Measurements from ENCODE around the gene FBXL19.

The FBXL19 gene

DNA sequence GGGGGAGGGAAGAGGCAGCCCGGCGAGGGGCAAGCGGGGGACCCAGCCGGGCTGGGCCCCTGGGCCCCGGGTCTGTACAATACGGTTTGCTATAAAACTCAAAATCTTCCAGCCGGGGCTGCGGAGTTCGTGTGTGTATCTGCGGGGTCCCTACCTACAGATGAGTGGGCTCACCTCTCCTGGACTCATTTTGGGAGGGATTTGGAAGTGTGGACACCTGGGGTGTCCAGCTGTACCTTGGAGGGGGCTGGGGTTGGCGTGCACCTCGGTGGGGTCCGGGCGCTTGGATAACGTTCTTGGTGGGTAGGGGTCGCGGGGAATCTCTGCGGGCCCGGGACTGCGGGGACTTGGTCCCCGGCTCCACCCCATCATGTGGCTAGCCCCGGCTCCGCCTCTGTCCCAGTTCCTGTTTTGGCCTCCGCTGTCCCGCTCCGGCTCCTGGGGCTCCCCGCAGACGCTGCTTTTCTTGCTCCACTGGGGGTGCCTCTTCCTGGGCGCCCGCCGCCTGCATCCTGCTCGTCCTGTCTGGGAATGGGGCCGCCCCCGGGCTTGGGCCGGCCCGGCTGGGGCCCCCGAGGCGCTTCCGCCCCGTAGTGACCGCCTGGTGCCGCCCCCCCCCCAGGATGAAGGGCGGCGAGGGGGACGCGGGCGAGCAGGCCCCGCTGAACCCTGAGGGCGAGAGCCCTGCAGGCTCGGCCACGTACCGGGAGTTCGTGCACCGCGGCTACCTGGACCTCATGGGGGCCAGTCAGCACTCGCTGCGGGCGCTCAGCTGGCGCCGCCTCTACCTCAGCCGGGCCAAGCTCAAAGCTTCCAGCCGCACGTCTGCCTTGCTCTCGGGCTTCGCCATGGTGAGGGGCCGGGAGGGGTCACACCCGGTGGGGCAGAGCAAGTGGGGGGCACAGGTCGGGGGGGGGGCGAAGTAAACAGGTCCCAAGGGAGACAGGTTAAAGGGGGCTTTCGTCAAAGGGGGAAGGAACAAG lies 25.6 kb downstream of the FBXL19 start, which contains the start of gene ORAI3:
Gene ORAI3, plus strand, starts transcription at position 402 of the 983 bp plus-strand sequence. Its CDS starts 222 bp downstream, at position 624.
- Histone ChIP-seq H3K36me3 (ENCODE audit: control insufficient read depth, insufficient read depth, low read length) (peaks cover 24% of the 10 kb centered on the region), H3K27me3 (ENCODE audit: control insufficient read depth, insufficient read depth, low read length) (no peaks in the 10 kb centered on the region), H3K4me3 (ENCODE audit: low read depth, low read length) (peak within 1 kb of the TSS; percentile 72), H3K9ac (ENCODE audit: low read depth, low read length) (peak within 1 kb of the TSS; percentile 82), H3K9me3 (ENCODE audit: control insufficient read depth, insufficient read depth, low read length) (no peaks in the 10 kb centered on the region), H3K27ac (ENCODE audit: low read depth, low read length) (peak within 1 kb of the TSS; percentile 98), H3K4me1 (ENCODE audit: control insufficient read depth, insufficient read depth, low read length) (peaks cover 20% of the 10 kb centered on the region)

DNA sequence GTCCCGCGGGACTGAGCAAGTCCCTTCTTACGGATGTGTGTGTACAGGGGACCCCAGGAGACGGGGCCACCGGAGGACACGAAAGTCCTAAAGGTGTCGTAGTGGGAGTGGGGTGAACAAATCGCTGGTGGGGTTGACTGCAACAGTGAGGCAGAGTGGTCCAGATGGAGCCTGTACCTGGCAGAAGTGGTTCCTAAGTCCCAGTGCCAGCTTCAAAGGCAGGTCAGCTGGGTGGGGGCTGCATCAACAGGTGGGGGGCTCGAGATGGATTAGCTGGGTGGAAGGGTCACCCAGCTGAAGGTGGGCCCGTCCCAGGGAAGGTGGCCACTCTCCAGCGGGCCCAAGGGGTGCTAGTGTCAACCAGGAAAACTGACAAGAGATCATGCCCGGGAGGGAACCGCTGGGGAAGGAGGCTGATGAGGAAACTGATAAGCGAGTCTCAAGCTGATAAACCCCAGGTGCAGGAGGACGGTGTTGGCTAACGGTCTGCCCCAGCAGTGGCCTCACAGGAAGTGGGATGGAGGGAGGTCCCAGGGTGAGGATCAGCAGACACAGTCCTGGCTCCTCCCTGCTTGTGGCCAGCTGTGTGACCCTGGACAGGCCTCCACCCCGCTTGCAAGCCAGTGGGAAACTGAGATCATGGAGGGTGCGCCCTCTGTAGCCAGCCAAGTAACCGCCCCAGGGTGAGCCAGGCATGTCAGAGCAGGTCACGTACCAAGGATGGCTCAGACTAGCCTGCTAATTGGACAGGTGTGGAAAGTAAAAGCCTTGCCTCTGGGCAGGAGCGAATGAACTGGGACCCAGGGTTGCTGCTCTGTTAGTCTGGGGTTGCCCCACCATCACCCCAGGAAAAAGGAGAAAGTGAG lies 26.5 kb downstream of the FBXL19 start:
- H3K27me3 ChIP-seq (ENCODE audit: control insufficient read depth, insufficient read depth, low read length): no peaks in the 10 kb centered on the region
- peak overlapping the region; percentile 72 for H3K4me3 ChIP-seq (ENCODE audit: low read depth, low read length)
- H3K4me1 ChIP-seq (ENCODE audit: control insufficient read depth, insufficient read depth, low read length): peaks cover 20% of the 10 kb centered on the region
- H3K9me3 ChIP-seq (ENCODE audit: control insufficient read depth, insufficient read depth, low read length): no peaks in the 10 kb centered on the region
- peaks cover 14% of the 10 kb centered on the region for H3K36me3 ChIP-seq (ENCODE audit: control insufficient read depth, insufficient read depth, low read length)
- H3K9ac ChIP-seq (ENCODE audit: low read depth, low read length): no peak overlapping the region
- peak overlapping the region; percentile 43 for H3K27ac ChIP-seq (ENCODE audit: low read depth, low read length)

DNA sequence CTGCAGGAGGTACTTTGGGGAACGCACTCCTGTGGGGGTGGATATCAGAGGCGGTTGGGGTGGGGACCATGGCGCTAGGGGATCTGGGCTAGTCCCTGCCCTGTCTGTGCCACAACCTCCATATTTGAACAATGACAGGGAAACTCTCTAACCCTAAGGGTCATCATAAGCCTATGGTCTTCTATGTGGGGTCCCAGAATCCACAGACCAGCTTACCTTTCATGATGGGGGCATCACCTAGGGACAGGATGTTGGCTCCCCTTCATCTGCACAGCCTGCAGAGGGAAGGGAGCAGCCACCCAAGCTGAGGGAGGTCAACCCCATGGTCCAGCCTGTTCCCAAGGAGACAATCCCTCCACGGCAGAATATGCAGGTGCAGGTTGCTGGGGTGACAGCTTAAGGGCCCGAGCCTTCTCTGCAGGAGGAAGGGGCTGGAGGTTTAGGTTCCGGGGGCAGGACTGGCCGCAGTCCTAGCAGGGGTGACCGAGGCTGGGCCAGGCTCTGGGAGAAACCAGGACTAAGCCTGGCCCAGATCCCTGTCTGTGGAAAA lies 27.2 kb downstream of the FBXL19 start:
- H3K4me3 ChIP-seq (ENCODE audit: low read depth, low read length): peak overlapping the region; percentile 72; the same call in 1 of the 2 replicates
- no peaks in the 10 kb centered on the region for H3K27me3 ChIP-seq (ENCODE audit: control insufficient read depth, insufficient read depth, low read length)
- H3K36me3 ChIP-seq (ENCODE audit: control insufficient read depth, insufficient read depth, low read length): peaks cover 10% of the 10 kb centered on the region; the same call in 1 of the 2 replicates
- no peak overlapping the region for H3K27ac ChIP-seq (ENCODE audit: low read depth, low read length)
- H3K4me1 ChIP-seq (ENCODE audit: control insufficient read depth, insufficient read depth, low read length): peaks cover 20% of the 10 kb centered on the region
- H3K9ac ChIP-seq (ENCODE audit: low read depth, low read length): no peak overlapping the region
- H3K9me3 ChIP-seq (ENCODE audit: control insufficient read depth, insufficient read depth, low read length): no peaks in the 10 kb centered on the region

DNA sequence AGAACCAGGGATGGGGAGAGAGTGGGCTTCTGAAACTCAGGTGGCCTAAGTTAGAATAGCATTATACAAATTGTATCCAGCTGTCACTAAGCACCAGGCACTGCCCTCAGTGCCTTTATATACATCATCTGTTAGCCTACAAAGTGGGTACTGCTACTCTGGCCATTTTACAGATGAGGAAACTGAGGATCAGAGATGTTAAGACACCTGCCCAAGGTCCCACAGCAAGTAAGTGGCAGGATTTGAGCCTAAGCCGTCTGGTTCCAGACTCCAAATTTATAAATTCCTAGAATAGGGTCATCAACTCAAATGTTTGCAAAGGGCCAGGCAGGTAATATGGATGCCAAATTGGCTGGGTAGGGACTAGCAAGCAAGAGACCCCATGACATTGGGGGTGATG lies 27.8 kb downstream of the FBXL19 start:
- Histone ChIP-seq H3K9me3 (ENCODE audit: control insufficient read depth, insufficient read depth, low read length) (no peaks in the 10 kb centered on the region), H3K27me3 (ENCODE audit: control insufficient read depth, insufficient read depth, low read length) (no peaks in the 10 kb centered on the region), H3K36me3 (ENCODE audit: control insufficient read depth, insufficient read depth, low read length) (peaks cover 5% of the 10 kb centered on the region; the same call in 1 of the 2 replicates), H3K4me1 (ENCODE audit: control insufficient read depth, insufficient read depth, low read length) (peaks cover 20% of the 10 kb centered on the region), H3K9ac (ENCODE audit: low read depth, low read length) (no peak overlapping the region), H3K27ac (ENCODE audit: low read depth, low read length) (no peak overlapping the region), H3K4me3 (ENCODE audit: low read depth, low read length) (no peak overlapping the region)

DNA sequence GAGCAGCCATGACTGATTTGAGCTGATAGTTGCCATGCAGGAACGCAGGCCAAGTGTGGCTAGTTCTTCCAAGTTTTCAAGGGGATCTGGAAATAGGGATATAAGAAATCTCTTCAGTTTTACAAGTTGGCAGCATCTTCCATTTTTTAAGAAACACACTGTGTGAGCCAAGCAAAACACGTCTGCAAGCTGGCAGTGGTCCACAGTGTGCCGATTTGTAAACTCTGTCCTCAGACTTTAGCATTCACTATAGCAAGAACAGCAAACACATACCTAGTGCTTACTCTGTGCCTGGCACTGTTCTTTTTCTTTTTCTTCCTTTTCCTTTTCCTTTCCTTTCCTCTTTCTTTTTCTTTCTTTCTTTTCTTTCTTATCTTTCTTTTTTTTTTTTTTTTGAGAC lies 28.4 kb downstream of the FBXL19 start:
- Histone ChIP-seq H3K9me3 (ENCODE audit: control insufficient read depth, insufficient read depth, low read length) (no peaks in the 10 kb centered on the region), H3K4me1 (ENCODE audit: control insufficient read depth, insufficient read depth, low read length) (peaks cover 17% of the 10 kb centered on the region), H3K4me3 (ENCODE audit: low read depth, low read length) (no peak overlapping the region), H3K27ac (ENCODE audit: low read depth, low read length) (no peak overlapping the region), H3K9ac (ENCODE audit: low read depth, low read length) (no peak overlapping the region), H3K27me3 (ENCODE audit: control insufficient read depth, insufficient read depth, low read length) (no peaks in the 10 kb centered on the region), H3K36me3 (ENCODE audit: control insufficient read depth, insufficient read depth, low read length) (peaks cover 2% of the 10 kb centered on the region; the same call in 1 of the 2 replicates)

DNA sequence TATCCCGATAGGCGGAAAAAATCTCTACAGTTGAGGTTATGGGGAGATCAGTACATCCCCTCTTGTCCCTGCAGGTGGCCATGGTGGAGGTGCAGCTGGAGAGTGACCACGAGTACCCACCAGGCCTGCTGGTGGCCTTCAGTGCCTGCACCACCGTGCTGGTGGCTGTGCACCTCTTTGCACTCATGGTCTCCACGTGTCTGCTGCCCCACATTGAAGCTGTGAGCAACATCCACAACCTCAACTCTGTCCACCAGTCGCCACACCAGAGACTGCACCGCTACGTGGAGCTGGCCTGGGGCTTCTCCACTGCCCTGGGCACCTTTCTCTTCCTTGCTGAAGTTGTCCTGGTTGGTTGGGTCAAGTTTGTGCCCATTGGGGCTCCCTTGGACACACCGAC lies 29.7 kb downstream of the FBXL19 start:
- Histone ChIP-seq H3K27me3 (ENCODE audit: control insufficient read depth, insufficient read depth, low read length) (no peaks in the 10 kb centered on the region), H3K4me1 (ENCODE audit: control insufficient read depth, insufficient read depth, low read length) (peaks cover 11% of the 10 kb centered on the region), H3K9ac (ENCODE audit: low read depth, low read length) (no peak overlapping the region), H3K36me3 (ENCODE audit: control insufficient read depth, insufficient read depth, low read length) (no peaks in the 10 kb centered on the region; the same call in 1 of the 2 replicates), H3K4me3 (ENCODE audit: low read depth, low read length) (no peak overlapping the region), H3K9me3 (ENCODE audit: control insufficient read depth, insufficient read depth, low read length) (no peaks in the 10 kb centered on the region), H3K27ac (ENCODE audit: low read depth, low read length) (no peak overlapping the region)

DNA sequence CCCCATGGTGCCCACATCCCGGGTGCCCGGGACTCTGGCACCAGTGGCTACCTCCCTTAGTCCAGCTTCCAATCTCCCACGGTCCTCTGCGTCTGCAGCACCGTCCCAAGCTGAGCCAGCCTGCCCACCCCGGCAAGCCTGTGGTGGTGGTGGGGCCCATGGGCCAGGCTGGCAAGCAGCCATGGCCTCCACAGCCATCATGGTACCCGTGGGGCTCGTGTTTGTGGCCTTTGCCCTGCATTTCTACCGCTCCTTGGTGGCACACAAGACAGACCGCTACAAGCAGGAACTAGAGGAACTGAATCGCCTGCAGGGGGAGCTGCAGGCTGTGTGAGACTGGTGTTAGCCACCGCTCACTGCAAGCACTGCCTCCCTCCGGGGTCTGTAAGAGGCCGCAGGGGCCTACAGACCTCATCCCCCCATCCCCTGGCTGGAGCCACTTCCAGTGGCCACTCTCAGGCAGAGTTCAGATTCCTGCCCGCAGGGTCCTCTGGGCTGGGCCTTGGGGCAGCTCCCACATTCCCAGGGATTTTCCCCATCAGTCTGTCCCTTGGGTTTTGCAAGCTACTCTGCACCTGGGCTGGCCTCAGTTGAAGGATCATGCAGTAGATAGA lies 30.2 kb downstream of the FBXL19 start:
- Histone ChIP-seq H3K36me3 (ENCODE audit: control insufficient read depth, insufficient read depth, low read length) (no peaks in the 10 kb centered on the region; the same call in 1 of the 2 replicates), H3K27ac (ENCODE audit: low read depth, low read length) (peak overlapping the region; percentile 64), H3K4me1 (ENCODE audit: control insufficient read depth, insufficient read depth, low read length) (peaks cover 11% of the 10 kb centered on the region), H3K4me3 (ENCODE audit: low read depth, low read length) (no peak overlapping the region), H3K9ac (ENCODE audit: low read depth, low read length) (no peak overlapping the region), H3K9me3 (ENCODE audit: control insufficient read depth, insufficient read depth, low read length) (no peaks in the 10 kb centered on the region), H3K27me3 (ENCODE audit: control insufficient read depth, insufficient read depth, low read length) (no peaks in the 10 kb centered on the region)

DNA sequence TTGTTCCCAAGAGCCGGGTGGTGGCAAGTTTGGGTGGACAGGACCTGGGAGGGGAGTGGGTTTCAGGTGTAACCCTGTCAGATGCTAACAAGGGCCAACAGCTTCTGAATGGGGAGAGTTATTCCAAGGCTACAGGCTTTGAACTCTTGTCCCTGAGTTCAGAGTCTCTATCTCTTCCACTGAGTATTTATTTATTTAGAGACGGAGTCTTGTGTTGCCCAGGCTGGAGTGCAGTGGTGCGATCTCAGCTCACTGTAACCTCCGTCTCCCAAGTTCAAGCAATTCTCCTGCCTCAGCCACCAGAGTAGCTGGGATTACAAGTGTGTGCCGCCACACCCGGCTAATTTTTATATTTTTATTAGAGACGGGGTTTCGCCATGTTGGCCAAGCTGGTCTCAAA lies 31.6 kb downstream of the FBXL19 start:
- Histone ChIP-seq H3K27ac (ENCODE audit: low read depth, low read length) (no peak overlapping the region), H3K27me3 (ENCODE audit: control insufficient read depth, insufficient read depth, low read length) (no peaks in the 10 kb centered on the region), H3K9me3 (ENCODE audit: control insufficient read depth, insufficient read depth, low read length) (no peaks in the 10 kb centered on the region), H3K4me3 (ENCODE audit: low read depth, low read length) (no peak overlapping the region), H3K4me1 (ENCODE audit: control insufficient read depth, insufficient read depth, low read length) (peaks cover 6% of the 10 kb centered on the region; the same call in 1 of the 2 replicates), H3K36me3 (ENCODE audit: control insufficient read depth, insufficient read depth, low read length) (peaks cover 13% of the 10 kb centered on the region), H3K9ac (ENCODE audit: low read depth, low read length) (no peak overlapping the region)

DNA sequence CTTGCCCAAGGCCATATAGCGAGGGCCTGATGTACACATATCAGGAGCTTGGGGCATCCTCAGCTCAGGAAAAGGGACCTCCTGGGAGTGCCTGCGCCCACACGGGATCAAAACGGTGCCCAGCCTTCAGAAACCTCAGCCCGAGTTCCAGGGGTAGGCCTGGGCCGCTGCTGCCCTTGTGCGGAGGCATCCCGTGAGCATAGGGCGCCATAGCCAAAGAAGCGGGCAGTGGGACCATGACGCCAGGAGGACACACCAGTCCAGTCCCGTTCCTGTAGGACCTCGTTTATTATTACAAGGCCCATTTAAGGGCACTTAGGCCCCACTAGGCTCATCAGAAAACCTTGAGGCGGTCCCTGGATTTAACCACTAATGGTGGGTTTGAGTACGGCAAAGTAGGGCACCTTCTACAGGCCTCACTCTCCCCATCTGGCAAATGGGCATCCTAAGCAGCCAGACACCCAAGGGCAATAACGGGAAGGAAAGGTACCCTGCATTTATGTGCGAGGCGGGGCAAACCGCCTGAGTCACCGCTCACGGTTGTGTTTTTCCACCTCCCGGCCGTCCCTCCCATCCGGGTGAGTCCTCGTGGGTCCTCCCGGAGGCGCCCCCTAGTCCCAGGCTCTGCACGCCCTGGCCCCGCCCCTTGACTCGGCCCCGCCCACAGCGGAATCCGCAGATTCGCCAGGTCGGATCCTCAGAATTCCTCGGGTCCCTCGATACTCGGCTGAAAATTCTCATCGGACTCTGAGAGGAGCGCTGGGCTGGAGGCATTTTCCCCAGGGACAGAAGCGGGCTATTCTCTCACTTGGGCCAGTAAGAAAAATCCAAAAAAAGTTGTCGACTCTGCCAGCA lies 33.5 kb downstream of the FBXL19 start:
- no peaks in the 10 kb centered on the region for H3K9me3 ChIP-seq (ENCODE audit: control insufficient read depth, insufficient read depth, low read length)
- H3K36me3 ChIP-seq (ENCODE audit: control insufficient read depth, insufficient read depth, low read length): peaks cover 32% of the 10 kb centered on the region
- no peaks in the 10 kb centered on the region for H3K4me1 ChIP-seq (ENCODE audit: control insufficient read depth, insufficient read depth, low read length)
- H3K27ac ChIP-seq (ENCODE audit: low read depth, low read length): peak overlapping the region; percentile 99
- no peaks in the 10 kb centered on the region for H3K27me3 ChIP-seq (ENCODE audit: control insufficient read depth, insufficient read depth, low read length)
- peak overlapping the region; percentile 100 for H3K9ac ChIP-seq (ENCODE audit: low read depth, low read length)
- peak overlapping the region; percentile 92 for H3K4me3 ChIP-seq (ENCODE audit: low read depth, low read length)

All from HUES48 (cell line).